Esophagus muscularis mucosa (tissue), 4 donors: ENCODE data around the gene ZER1.
"Not testable (repeated sequence)": the region's sequence is repeated elsewhere in the genome, so short reads cannot be mapped to it uniquely, and the experiment has no call there.

Experiments
- EP300 ChIP-seq: sonication (generic); formaldehyde crosslinking; IDR thresholded peaks from one replicate; pipeline ENCODE4 v1.6.1; 2017; ENCODE audit warnings: antibody characterized with exemption
- POLR2A ChIP-seq: fragments of 450-650 bp; IDR thresholded peaks from one replicate; pipeline ENCODE4 v1.6.1; 2017; ENCODE audit warnings: antibody characterized with exemption, moderate library complexity, mild to moderate bottlenecking, low read depth
- POLR2AphosphoS5 ChIP-seq, 2 donors: sonication (generic); formaldehyde crosslinking; IDR thresholded peaks; one replicate each; pipeline ENCODE4 v1.6.1; 2017; ENCODE audit warnings: antibody characterized with exemption in 2 of 2
- TF ChIP-seq, protein P1 (sequence below), 3 experiments: fragments of 200-600 bp in 2 of 3; fragments of 450-650 bp in 1 of 3; sonication (generic) in 2 of 3; IDR thresholded peaks; one replicate each; pipeline ENCODE4 v1.5.1; 2017 to 2019; ENCODE audit warnings: antibody characterized with exemption in 3 of 3, mild to moderate bottlenecking in 2 of 3, moderate library complexity in 1 of 3

DNA sequence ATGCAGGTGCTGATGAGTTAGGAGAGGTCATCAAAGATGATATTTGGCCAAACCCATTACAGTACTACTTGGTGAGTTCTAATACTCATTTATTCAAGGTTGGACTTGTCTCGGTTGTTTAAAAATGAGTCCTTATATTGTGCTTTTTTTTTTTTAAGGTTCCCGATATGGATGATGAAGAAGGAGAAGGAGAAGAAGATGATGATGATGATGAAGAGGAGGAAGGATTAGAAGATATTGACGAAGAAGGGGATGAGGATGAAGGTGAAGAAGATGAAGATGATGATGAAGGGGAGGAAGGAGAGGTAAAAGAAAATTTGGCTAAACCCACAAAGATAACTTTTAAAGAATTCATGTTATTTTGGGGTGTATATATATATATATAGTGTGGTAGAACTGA is 78.0 kb downstream of the ZER1 start:
- not testable (repeated sequence) for TF ChIP-seq EP300; POLR2A; POLR2AphosphoS5 (IDR thresholded peaks at IDR 0.05)
- TF ChIP-seq, protein P1, sequence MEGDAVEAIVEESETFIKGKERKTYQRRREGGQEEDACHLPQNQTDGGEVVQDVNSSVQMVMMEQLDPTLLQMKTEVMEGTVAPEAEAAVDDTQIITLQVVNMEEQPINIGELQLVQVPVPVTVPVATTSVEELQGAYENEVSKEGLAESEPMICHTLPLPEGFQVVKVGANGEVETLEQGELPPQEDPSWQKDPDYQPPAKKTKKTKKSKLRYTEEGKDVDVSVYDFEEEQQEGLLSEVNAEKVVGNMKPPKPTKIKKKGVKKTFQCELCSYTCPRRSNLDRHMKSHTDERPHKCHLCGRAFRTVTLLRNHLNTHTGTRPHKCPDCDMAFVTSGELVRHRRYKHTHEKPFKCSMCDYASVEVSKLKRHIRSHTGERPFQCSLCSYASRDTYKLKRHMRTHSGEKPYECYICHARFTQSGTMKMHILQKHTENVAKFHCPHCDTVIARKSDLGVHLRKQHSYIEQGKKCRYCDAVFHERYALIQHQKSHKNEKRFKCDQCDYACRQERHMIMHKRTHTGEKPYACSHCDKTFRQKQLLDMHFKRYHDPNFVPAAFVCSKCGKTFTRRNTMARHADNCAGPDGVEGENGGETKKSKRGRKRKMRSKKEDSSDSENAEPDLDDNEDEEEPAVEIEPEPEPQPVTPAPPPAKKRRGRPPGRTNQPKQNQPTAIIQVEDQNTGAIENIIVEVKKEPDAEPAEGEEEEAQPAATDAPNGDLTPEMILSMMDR (IDR thresholded peaks at IDR 0.05): not testable (repeated sequence)
